Measurements from ENCODE around the gene ATRIP.

DNA sequence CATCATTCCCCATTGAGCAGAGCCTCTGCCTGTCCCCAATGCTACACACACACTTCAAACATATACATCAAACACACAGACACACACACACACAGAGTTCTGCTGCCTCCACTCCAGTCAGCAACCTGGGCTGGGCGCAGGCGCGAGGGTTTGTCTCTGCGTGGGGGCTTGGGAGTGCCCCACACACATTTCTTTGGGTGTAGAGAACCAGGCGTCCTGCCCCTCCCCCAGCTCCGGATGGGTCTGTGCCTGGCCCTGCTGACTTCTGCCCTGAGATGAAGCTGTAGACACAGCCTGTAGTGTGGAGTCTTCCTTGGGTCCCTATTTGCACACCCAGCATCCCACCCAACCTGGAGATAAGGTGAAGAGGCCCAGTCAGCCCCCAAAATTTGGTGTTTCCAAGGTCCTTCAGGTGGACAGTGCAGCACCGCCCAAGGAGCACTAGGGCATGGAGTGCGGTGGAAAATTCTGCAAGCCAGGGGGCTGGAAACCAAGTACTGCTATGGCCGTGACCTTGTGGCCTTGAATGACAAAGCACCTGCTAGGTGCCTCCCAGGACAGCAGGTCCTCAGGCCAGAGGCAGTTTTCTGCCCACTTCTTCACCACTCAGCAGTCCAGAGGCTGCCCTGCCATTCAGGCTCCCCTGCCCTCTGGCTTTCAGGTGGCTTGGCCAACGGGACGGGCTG, 47.7 kb upstream of the ATRIP start:
- no peak for TF ChIP-seq CTCF (IDR thresholded peaks at IDR 0.05)
- TF ChIP-seq EZH2phosphoT487 (IDR thresholded peaks at IDR 0.05): no peak
